ENCODE data around the gene MFRP.

- no peak for TF ChIP-seq USF2 (IDR thresholded peaks at IDR 0.05)
- TF ChIP-seq RCOR1 (IDR thresholded peaks at IDR 0.05; ENCODE audit: low read depth, low read length), result no peak
- TF ChIP-seq CTCF (IDR thresholded peaks at IDR 0.05), result no peak
- TF ChIP-seq CBX2 (IDR thresholded peaks at IDR 0.05; ENCODE audit: borderline replicate concordance, low read depth), result no peak
- no peak for TF ChIP-seq POLR2A (IDR thresholded peaks at IDR 0.05; ENCODE audit: low read length)
- TF ChIP-seq EP300 (IDR thresholded peaks at IDR 0.05), result no peak
Observed at GRCh38 chr11:119322921-119323531, 23.5 kb downstream of the MFRP start.

Measured in A549 (cell line).